Large intestine (tissue), 3 donors: Measurements from ENCODE around the gene EPHB2. TPM values are rescaled to one million over a fixed set of nuclear protein-coding genes. Genes with fewer than 3 reads are reported as not detected.

Source experiments
- DNase-seq, 2 donors: peaks; one replicate each; pipeline versions ENCODE4 v3.0.0 to v3.0.0-alpha.2; 2013
- H3K27ac ChIP-seq: one replicate; pipeline ENCODE4 v1.5.1; 2013; ENCODE audit warnings: low read length
- H3K27me3 ChIP-seq: 2 replicates; pipeline ENCODE4 v1.6.1; 2013; ENCODE audit warnings: low read length; ENCODE audit not compliant: control insufficient read depth, insufficient read depth
- H3K36me3 ChIP-seq: 2 replicates; pipeline ENCODE4 v1.6.1; 2013; ENCODE audit warnings: low read length; ENCODE audit not compliant: control insufficient read depth, insufficient read depth
- H3K4me1 ChIP-seq: one replicate; pipeline ENCODE4 v1.6.1; 2013; ENCODE audit warnings: low read length; ENCODE audit not compliant: control insufficient read depth, insufficient read depth
- H3K4me3 ChIP-seq: one replicate; pipeline ENCODE4 v1.5.1; 2013; ENCODE audit warnings: low read length
- H3K9me3 ChIP-seq: one replicate; pipeline ENCODE4 v1.6.1; 2013; ENCODE audit warnings: mild to moderate bottlenecking, low read depth, low read length, moderate library complexity; ENCODE audit not compliant: control insufficient read depth
- WGBS: methylation state at CpG from one replicate; pipeline ENCODE4 v1.1.5; 2013; ENCODE audit warnings: low lambda C conversion rate; ENCODE audit not compliant: insufficient coverage; 5-methylcytosine and 5-hydroxymethylcytosine counted together
- polyA plus RNA-seq: library from polyadenylated mRNA; unstranded; fragments of 120-200 nt; gene quantifications from one replicate; pipeline ENCODE4 v1.2.1, GENCODE V29; 2013

Gene EPHB2
- polyA plus RNA-seq, 1 donor = 37.6 TPM

- Histone ChIP-seq H3K27me3 (no peaks in the 10 kb centered on the region), H3K36me3 (no peaks in the 10 kb centered on the region), H3K4me1 (no peaks in the 10 kb centered on the region), H3K27ac (no peak overlapping the region), H3K4me3 (no peak overlapping the region), H3K9me3 (no peaks in the 10 kb centered on the region)
- no peak for DNase-seq
- WGBS = no CpG with 5 or more reads among the region's 23 CpGs
Measured at GRCh38 chr1:22736501-22737080, 26.0 kb downstream of the EPHB2 start.

DNA sequence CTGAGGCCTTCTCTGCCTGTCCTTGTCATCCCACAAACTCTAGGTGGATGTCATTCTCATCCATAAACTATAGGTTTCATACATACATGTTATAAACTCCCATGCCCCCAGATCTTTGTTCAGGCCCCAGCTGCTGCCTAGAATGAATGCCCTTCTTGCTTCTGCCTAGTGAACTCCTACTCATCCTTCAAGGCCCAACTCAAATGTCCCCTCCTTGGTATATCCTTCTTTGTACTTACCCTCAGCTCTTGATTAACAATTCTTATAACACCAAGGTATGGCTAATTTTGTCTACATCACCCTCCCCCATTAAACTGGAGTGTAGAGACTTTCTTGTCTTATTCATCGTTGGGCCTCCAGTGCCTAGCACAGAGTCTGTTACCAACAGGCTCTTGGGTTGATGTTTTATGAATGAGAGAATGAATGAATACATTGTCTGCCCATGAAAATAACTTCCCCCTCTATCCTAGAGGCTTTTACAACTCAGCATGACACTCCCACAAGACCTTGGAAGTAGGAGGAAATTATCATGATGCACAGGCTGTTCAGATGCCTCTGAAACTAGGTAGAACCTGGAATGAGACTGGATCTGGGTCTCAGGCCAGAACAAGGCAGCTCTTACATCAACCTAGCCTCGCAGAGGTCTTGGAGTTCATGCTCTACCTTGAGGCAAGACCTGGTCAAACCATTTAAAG lies 26.9 kb downstream of the EPHB2 start:
- H3K27ac ChIP-seq = no peak overlapping the region
- H3K4me3 ChIP-seq = no peak overlapping the region
- no CpG with 5 or more reads among the region's 2 CpGs for WGBS
- H3K36me3 ChIP-seq = no peaks in the 10 kb centered on the region
- no peaks in the 10 kb centered on the region for H3K9me3 ChIP-seq
- peak in 1 of 2 donors; percentile 51 for DNase-seq
- H3K4me1 ChIP-seq = no peaks in the 10 kb centered on the region
- H3K27me3 ChIP-seq = no peaks in the 10 kb centered on the region

DNA sequence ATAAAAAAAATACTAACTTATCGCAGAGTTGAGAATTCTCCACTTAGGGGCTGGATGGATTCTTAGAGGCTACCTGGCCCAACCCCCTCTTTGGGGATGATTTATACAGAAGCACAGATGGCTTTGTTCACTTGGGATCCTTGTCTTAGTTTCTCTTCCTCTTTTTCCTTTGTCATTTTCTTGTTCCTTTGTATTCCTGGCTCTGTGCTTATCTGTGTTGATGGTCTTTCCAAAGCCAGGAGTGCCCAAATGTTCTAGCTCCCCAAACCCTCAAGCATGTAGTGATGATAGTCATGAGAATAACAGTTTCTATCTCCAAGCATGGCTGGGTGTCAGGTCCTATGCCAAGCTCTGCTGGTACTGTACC lies 27.4 kb downstream of the EPHB2 start:
- Histone ChIP-seq H3K27me3 (no peaks in the 10 kb centered on the region), H3K9me3 (no peaks in the 10 kb centered on the region), H3K4me1 (no peaks in the 10 kb centered on the region), H3K27ac (no peak overlapping the region), H3K36me3 (no peaks in the 10 kb centered on the region), H3K4me3 (no peak overlapping the region)
- DNase-seq = no peak
- WGBS = no CpG with 5 or more reads among the region's 1 CpG

DNA sequence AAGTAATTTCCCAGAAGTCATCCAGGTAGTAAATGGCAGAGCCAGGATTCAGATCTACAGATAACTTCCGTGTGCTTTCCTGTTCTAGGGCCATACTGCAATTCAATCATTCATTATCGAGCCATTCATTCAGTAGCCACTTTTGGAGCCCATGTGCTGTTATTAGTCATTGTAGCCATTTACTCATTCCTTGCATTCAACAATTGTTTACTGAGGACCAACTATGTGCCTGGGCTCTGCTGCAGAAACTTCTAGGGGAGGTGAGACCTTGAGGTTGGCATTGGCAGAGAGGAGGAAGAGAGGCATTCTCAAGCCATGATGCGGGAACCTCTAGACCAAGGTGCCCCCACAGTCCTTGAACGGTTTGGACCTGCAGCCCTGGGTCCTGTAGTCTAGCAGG lies 27.9 kb downstream of the EPHB2 start:
- DNase-seq = no peak
- no peaks in the 10 kb centered on the region for H3K27me3 ChIP-seq
- H3K9me3 ChIP-seq = no peaks in the 10 kb centered on the region
- no peaks in the 10 kb centered on the region for H3K36me3 ChIP-seq
- H3K4me1 ChIP-seq = no peaks in the 10 kb centered on the region
- H3K27ac ChIP-seq = no peak overlapping the region
- no peak overlapping the region for H3K4me3 ChIP-seq
- 100% methylated on average over 1 of the region's 4 CpGs for WGBS

- H3K9me3 ChIP-seq = no peaks in the 10 kb centered on the region
- H3K27me3 ChIP-seq = no peaks in the 10 kb centered on the region
- no peak overlapping the region for H3K4me3 ChIP-seq
- H3K4me1 ChIP-seq = no peaks in the 10 kb centered on the region
- H3K27ac ChIP-seq = no peak overlapping the region
- H3K36me3 ChIP-seq = no peaks in the 10 kb centered on the region
- no CpG with 5 or more reads among the region's 18 CpGs for WGBS
- no peak for DNase-seq
Measured at GRCh38 chr1:22739648-22740385, 29.2 kb downstream of the EPHB2 start.

- WGBS = no CpG with 5 or more reads among the region's 9 CpGs
- H3K27ac ChIP-seq = no peak overlapping the region
Measured at GRCh38 chr1:22741118-22741517, 30.5 kb downstream of the EPHB2 start.

DNA sequence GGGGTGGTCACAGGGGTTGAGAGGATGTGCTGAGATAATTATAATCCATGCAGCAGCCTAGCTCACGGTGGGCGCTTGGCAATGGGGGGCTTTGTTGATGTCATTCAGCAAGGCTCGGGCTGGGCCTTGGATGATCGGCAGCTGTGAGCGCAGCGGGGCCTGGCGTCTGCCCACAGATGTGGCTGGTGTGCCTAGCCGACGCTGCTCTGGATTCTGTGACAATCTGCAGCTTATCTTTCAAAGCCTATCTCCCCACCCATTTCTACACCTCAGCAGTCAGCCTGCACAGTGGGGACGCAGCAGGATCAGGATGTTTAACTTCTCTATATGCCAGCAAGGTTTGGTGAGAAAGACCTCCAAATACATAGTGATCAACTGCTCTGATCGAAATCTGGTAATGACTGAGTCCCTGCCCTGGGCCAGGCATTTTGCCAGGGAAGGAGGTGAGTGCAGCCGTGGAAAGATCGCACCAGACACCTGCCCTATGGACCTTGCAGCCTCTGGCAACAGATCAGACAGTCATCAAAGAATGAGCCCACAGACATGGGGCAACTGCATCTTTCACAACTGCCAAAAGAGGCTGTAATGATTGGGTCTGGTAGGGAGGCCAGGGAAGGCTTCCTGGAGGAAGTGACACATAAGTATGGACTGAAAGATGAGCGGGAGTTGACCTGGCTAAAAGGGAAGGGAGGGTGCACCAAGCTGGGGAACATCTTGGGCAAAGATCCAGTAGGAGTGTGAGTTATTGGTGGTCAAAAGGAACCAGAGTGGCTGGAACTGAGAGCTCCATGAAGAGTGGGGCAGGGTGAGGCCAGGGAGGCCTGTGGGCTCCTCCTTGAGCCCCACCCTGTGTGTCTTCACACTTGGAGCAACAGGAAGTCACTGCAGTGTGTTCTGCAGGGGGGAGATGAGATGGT lies 35.3 kb downstream of the EPHB2 start:
- DNase-seq = peak; percentile 61 to 81
- no CpG with 5 or more reads among the region's 14 CpGs for WGBS
- H3K4me3 ChIP-seq = no peak overlapping the region
- peaks cover 19% of the 10 kb centered on the region for H3K4me1 ChIP-seq
- H3K36me3 ChIP-seq = no peaks in the 10 kb centered on the region
- H3K9me3 ChIP-seq = no peaks in the 10 kb centered on the region
- H3K27ac ChIP-seq = no peak overlapping the region
- no peaks in the 10 kb centered on the region for H3K27me3 ChIP-seq

More at GRCh38 chr1:22741118-22741517, 30.5 kb downstream of the EPHB2 start:
- no peaks in the 10 kb centered on the region for H3K36me3 ChIP-seq
- no peak for DNase-seq
- no peak overlapping the region for H3K4me3 ChIP-seq
- H3K4me1 ChIP-seq = peaks cover 7% of the 10 kb centered on the region
- H3K27me3 ChIP-seq = no peaks in the 10 kb centered on the region
- no peaks in the 10 kb centered on the region for H3K9me3 ChIP-seq

DNA sequence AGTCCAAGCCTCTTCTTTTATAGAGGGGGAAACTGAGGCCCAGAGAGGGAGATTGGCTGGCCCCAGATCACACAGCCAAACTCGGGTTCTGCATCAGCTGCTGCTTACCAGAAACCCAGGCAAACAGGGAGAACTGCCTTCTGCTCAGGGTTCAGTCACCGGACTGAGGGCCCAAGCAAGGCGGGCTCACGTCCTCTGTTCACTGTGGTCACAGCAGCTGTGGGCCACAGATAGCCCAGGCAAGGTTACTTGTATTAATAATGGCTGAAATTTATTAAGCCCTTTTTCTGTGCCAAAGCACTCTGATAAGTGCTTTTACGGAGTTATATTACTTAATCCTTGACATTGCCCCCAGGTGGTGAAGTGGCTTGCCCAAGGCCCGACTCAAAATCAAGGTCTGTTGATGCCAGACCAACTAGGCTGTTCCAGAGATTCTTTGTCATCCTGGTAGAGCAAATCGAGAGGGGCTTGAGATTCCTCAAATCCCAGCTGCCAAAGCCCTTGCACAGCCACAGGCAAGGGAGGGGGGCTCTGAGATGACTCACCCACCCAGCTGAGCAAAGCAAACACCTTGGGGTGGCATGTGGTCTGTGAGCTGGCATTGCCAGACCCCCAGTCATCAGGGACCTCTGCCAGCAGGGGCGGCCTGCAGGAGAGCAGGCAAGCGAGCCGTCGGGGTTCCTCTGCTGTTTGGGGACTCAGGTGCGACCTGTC lies 36.5 kb downstream of the EPHB2 start:
- H3K4me3 ChIP-seq = no peak overlapping the region
- no peak for DNase-seq

GRCh38 chr1:22747735-22748073 lies 37.1 kb downstream of the EPHB2 start:
- Histone ChIP-seq H3K36me3 (no peaks in the 10 kb centered on the region), H3K9me3 (no peaks in the 10 kb centered on the region), H3K27ac (no peak overlapping the region), H3K4me1 (peaks cover 23% of the 10 kb centered on the region), H3K27me3 (no peaks in the 10 kb centered on the region), H3K4me3 (no peak overlapping the region)
- no peak for DNase-seq
- WGBS = no CpG with 5 or more reads among the region's 4 CpGs

More for the DNA sequence above, 36.5 kb downstream of the EPHB2 start:
- Histone ChIP-seq H3K9me3 (no peaks in the 10 kb centered on the region), H3K27me3 (no peaks in the 10 kb centered on the region), H3K4me1 (peaks cover 23% of the 10 kb centered on the region), H3K27ac (no peak overlapping the region), H3K36me3 (no peaks in the 10 kb centered on the region)
- WGBS = no CpG with 5 or more reads among the region's 12 CpGs
